Panc1 (cell line): ENCODE measurements around the gene PBX2. TPM values are rescaled to one million over a fixed set of nuclear protein-coding genes. Genes with fewer than 3 reads are reported as not detected.

Experiments
- ATAC-seq: fragments of 200-7000 bp; cut with Tn5 transposase; 2 replicates; pipeline ENCODE4 v1.9.1; 2020; ENCODE audit warnings: mild to moderate bottlenecking, moderate library complexity
- BruUV-seq: library from RNA; stranded (reverse); fragments of 400-500 nt; replicated peaks from 2 replicates; lab custom pipeline; 2021; lab: Mats Ljungman, UMichigan
- CTCF ChIA-PET: fragments of 300-600 bp; sonication (Branson Sonifier 250); formaldehyde crosslinking; loops from one replicate; lab custom pipeline; 2022; ENCODE audit warnings: antibody characterized with exemption; lab: Charles Lee
- POLR2A ChIA-PET: fragments of 300-600 bp; sonication (Branson Sonifier 250); formaldehyde crosslinking; loops from one replicate; lab custom pipeline; 2022; ENCODE audit warnings: antibody characterized with exemption; lab: Charles Lee
- DNase-seq: peaks from one replicate; pipeline ENCODE4 v3.0.0-alpha.2; 2010; ENCODE audit warnings: low read depth, low spot score
- H3K27ac ChIP-seq: 2 replicates; pipeline ENCODE4 v1.5.1; 2011; ENCODE audit warnings: mild to moderate bottlenecking, low read length, inconsistent platforms
- H3K27me3 ChIP-seq: fragments of 200-500 bp; sonication (Bioruptor generic); 2 replicates; pipeline ENCODE4 v1.6.0; 2014; ENCODE audit warnings: low read length, inconsistent platforms; ENCODE audit not compliant: control insufficient read depth, insufficient read depth
- H3K36me3 ChIP-seq: fragments of 200-500 bp; sonication (Bioruptor generic); 2 replicates; pipeline ENCODE4 v1.5.1; 2014; ENCODE audit warnings: inconsistent platforms, mild to moderate bottlenecking, low read length, moderate library complexity; ENCODE audit not compliant: control insufficient read depth, insufficient read depth
- H3K4me1 ChIP-seq: 2 replicates; pipeline ENCODE4 v1.5.1; 2011; ENCODE audit warnings: inconsistent platforms, mild to moderate bottlenecking, low read length, moderate library complexity; ENCODE audit not compliant: control insufficient read depth, insufficient read depth
- H3K4me3 ChIP-seq, 2 experiments: 2 replicates each; pipeline ENCODE4 v1.5.1; 2011 to 2012; ENCODE audit warnings: low read depth in 2 of 2, low read length in 2 of 2, mild to moderate bottlenecking in 2 of 2, inconsistent platforms in 1 of 2, moderate library complexity in 1 of 2
- H3K9me3 ChIP-seq: fragments of 200-500 bp; sonication (Bioruptor generic); 2 replicates; pipeline ENCODE4 v1.5.1; 2014; ENCODE audit warnings: low read depth, mild to moderate bottlenecking, inconsistent platforms, low read length, moderate library complexity; ENCODE audit not compliant: control insufficient read depth, insufficient read depth
- POLR2AphosphoS5 ChIP-seq: IDR thresholded peaks from 2 replicates; pipeline ENCODE4 v1.6.1; 2012; ENCODE audit warnings: mild to moderate bottlenecking, low read depth, low read length, moderate library complexity
- SIN3A ChIP-seq: IDR thresholded peaks from 2 replicates; pipeline ENCODE4 v1.6.1; 2012; ENCODE audit warnings: low read depth, mild to moderate bottlenecking, low read length, moderate library complexity, borderline replicate concordance; ENCODE audit not compliant: insufficient read depth
- TCF7L2 ChIP-seq: IDR thresholded peaks from 2 replicates; pipeline ENCODE4 v1.6.1; 2011; ENCODE audit warnings: mild to moderate bottlenecking, low read depth, low read length, inconsistent platforms
- in situ Hi-C: cut with HindIII; loops from 2 replicates; pipeline ENCODE4 v1.10.0; 2016; ENCODE audit warnings: low sequenced_read_pairs, low pct_unique_long_range_greater_than_20kb
- intact Hi-C: fragments of 100-400 bp; cut with micrococcal nuclease; formaldehyde crosslinking; loops from one replicate; pipeline ENCODE4 v1.10.0; 2022; ENCODE audit not compliant: unreplicated experiment
- total RNA-seq: library from RNA; stranded (reverse); gene quantifications from one replicate; pipeline ENCODE4 v1.2.1, GENCODE V29; 2021; ENCODE audit not compliant: unreplicated experiment
- TF ChIP-seq, protein P1 (sequence below), 2 experiments: IDR thresholded peaks; 2 replicates each; pipeline ENCODE4 v1.6.1; 2011 to 2012; ENCODE audit warnings: low read depth in 2 of 2, control low read depth in 1 of 2, low read length in 1 of 2, mild to moderate bottlenecking in 1 of 2, moderate library complexity in 1 of 2; ENCODE audit not compliant: insufficient read depth in 1 of 2
- TF ChIP-seq, protein P2 (sequence below): fragments of 450-650 bp; IDR thresholded peaks from 2 replicates; pipeline ENCODE4 v1.5.1; 2017; ENCODE audit warnings: mild to moderate bottlenecking

PBX2 gene
- total RNA-seq, 1 experiment from 2014 or later = 76.2 TPM

DNA sequence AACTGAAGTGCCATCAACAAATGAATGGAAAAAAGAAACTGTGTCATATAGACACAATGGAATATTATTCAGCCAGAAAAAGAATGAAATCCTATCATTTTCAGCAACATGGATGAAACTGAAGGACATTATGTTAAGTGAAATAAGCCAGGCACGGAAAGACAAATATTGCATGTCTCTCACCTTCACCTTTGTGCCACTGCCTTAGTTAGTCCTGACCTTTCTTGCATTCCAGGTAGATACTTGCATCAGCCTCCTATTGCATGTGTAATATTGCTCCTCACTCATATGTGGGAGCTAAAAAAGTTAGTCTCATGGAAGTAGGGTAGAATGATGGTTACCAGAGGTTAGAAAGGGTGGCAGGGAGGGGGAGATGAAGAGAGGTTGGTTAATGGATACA, 19.0 kb upstream of the PBX2 start:
- TF ChIP-seq, protein P1, sequence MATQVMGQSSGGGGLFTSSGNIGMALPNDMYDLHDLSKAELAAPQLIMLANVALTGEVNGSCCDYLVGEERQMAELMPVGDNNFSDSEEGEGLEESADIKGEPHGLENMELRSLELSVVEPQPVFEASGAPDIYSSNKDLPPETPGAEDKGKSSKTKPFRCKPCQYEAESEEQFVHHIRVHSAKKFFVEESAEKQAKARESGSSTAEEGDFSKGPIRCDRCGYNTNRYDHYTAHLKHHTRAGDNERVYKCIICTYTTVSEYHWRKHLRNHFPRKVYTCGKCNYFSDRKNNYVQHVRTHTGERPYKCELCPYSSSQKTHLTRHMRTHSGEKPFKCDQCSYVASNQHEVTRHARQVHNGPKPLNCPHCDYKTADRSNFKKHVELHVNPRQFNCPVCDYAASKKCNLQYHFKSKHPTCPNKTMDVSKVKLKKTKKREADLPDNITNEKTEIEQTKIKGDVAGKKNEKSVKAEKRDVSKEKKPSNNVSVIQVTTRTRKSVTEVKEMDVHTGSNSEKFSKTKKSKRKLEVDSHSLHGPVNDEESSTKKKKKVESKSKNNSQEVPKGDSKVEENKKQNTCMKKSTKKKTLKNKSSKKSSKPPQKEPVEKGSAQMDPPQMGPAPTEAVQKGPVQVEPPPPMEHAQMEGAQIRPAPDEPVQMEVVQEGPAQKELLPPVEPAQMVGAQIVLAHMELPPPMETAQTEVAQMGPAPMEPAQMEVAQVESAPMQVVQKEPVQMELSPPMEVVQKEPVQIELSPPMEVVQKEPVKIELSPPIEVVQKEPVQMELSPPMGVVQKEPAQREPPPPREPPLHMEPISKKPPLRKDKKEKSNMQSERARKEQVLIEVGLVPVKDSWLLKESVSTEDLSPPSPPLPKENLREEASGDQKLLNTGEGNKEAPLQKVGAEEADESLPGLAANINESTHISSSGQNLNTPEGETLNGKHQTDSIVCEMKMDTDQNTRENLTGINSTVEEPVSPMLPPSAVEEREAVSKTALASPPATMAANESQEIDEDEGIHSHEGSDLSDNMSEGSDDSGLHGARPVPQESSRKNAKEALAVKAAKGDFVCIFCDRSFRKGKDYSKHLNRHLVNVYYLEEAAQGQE (IDR thresholded peaks at IDR 0.05; ENCODE audit: insufficient read depth in 1 of 2, low read depth in 2 of 2, low read length in 1 of 2) = no peak
- no peak for TF ChIP-seq TCF7L2
- TF ChIP-seq, protein P2, sequence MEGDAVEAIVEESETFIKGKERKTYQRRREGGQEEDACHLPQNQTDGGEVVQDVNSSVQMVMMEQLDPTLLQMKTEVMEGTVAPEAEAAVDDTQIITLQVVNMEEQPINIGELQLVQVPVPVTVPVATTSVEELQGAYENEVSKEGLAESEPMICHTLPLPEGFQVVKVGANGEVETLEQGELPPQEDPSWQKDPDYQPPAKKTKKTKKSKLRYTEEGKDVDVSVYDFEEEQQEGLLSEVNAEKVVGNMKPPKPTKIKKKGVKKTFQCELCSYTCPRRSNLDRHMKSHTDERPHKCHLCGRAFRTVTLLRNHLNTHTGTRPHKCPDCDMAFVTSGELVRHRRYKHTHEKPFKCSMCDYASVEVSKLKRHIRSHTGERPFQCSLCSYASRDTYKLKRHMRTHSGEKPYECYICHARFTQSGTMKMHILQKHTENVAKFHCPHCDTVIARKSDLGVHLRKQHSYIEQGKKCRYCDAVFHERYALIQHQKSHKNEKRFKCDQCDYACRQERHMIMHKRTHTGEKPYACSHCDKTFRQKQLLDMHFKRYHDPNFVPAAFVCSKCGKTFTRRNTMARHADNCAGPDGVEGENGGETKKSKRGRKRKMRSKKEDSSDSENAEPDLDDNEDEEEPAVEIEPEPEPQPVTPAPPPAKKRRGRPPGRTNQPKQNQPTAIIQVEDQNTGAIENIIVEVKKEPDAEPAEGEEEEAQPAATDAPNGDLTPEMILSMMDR = no peak
- no peak for TF ChIP-seq POLR2AphosphoS5
- no peak for TF ChIP-seq SIN3A
- POLR2A ChIA-PET = no interaction called here
- CTCF ChIA-PET = no interaction called here

DNA sequence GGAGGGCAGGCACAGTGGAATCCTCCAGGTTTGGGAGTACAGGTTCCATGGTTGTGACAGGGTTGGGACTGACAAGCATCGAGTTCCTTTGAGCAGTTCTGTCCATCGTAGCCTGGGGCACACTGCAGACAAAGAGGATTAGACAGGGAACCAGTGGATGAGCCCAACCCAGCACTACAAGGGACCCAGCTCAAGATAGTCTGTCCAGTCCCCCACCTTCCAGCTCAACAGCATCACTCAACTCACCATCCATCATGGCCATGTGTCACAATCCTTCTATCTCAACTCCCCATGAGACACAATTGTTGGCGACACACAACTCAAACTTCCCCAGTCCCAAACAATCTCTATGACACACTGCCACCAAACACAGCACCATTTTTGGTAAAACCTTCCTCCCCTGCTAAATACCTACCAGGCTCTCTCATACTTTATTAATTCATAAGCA, 14.3 kb upstream of the PBX2 start:
- ATAC-seq (no peak), DNase-seq (no peak)
- Histone ChIP-seq H3K27ac (peak overlapping the region; percentile 8; the same call in 1 of the 2 replicates), H3K27me3 (no peaks in the 10 kb centered on the region), H3K9me3 (no peaks in the 10 kb centered on the region), H3K36me3 (no peaks in the 10 kb centered on the region), H3K4me1 (no peaks in the 10 kb centered on the region), H3K4me3 (no peak overlapping the region)
- POLR2A ChIA-PET = no interaction called here
- TF ChIP-seq SIN3A = no peak
- TF ChIP-seq, protein P1 (IDR thresholded peaks at IDR 0.05; ENCODE audit: insufficient read depth in 1 of 2, low read depth in 2 of 2, low read length in 1 of 2) = no peak
- no peak for TF ChIP-seq TCF7L2
- TF ChIP-seq, protein P2 = no peak
- no peak for TF ChIP-seq POLR2AphosphoS5
- CTCF ChIA-PET = no interaction called here
- no TSS peak for BruUV-seq
- intact Hi-C loops = no loop called here
- in situ Hi-C loops = no loop called here

More for the DNA sequence above, 19.0 kb upstream of the PBX2 start:
- no peaks in the 10 kb centered on the region for H3K4me1 ChIP-seq
- no peaks in the 10 kb centered on the region for H3K36me3 ChIP-seq
- intact Hi-C loops = no loop called here
- ATAC-seq = no peak
- no peaks in the 10 kb centered on the region for H3K9me3 ChIP-seq
- no peaks in the 10 kb centered on the region for H3K27me3 ChIP-seq
- H3K4me3 ChIP-seq = no peak overlapping the region
- BruUV-seq = no TSS peak
- in situ Hi-C loops = no loop called here
- DNase-seq = no peak
- no peak overlapping the region for H3K27ac ChIP-seq
